HG02870 (cell line): ENCODE measurements around the gene NUDT4.
A peak's percentile ranks its signal among the peaks of the same experiment; 100 is the strongest.
"Not testable (repeated sequence)": the region's sequence is repeated elsewhere in the genome, so short reads cannot be mapped to it uniquely, and the experiment has no call there.

ENCODE experiments used
- ATAC-seq: cut with Tn5 transposase; IDR thresholded peaks from one replicate; pipeline ENCODE4 v1.9.1; 2021; ENCODE audit warnings: mild to moderate bottlenecking, moderate library complexity; ENCODE audit not compliant: unreplicated experiment

NUDT4 gene

GRCh38 chr12:93393425-93393824, 15.7 kb downstream of the NUDT4 start:
- no peak for ATAC-seq

GRCh38 chr12:93397412-93397811, 19.7 kb downstream of the NUDT4 start:
- ATAC-seq: no peak

GRCh38 chr12:93399183-93399863, 21.6 kb downstream of the NUDT4 start:
- peak; percentile 90 for ATAC-seq

- ATAC-seq: no peak
These were observed 24.9 kb downstream of the NUDT4 start for GRCh38 chr12:93402333-93403311.

- no peak for ATAC-seq
These were observed 26.5 kb downstream of the NUDT4 start for GRCh38 chr12:93403988-93404803.

GRCh38 chr12:93404961-93405849, 27.5 kb downstream of the NUDT4 start:
- no peak for ATAC-seq

- ATAC-seq: no peak
These were observed 29.6 kb downstream of the NUDT4 start for GRCh38 chr12:93407054-93407962.

- no peak for ATAC-seq
These were observed 30.2 kb downstream of the NUDT4 start for GRCh38 chr12:93407963-93408283.

- no peak for ATAC-seq
These were observed 31.1 kb downstream of the NUDT4 start for GRCh38 chr12:93408813-93409212.

- not testable (repeated sequence) for ATAC-seq
These were observed 31.8 kb downstream of the NUDT4 start for GRCh38 chr12:93409343-93410187.

GRCh38 chr12:93411060-93411459, 33.3 kb downstream of the NUDT4 start:
- ATAC-seq: not testable (repeated sequence)

GRCh38 chr12:93412396-93412795, 34.7 kb downstream of the NUDT4 start:
- ATAC-seq: not testable (repeated sequence)

- ATAC-seq: no peak
These were observed 35.3 kb downstream of the NUDT4 start for GRCh38 chr12:93413064-93413463.

- no peak for ATAC-seq
These were observed 38.2 kb downstream of the NUDT4 start for GRCh38 chr12:93415723-93416464.

- ATAC-seq: no peak
These were observed 40.3 kb downstream of the NUDT4 start for GRCh38 chr12:93417967-93418480.

- ATAC-seq: no peak
These were observed 41.8 kb downstream of the NUDT4 start for GRCh38 chr12:93419388-93420034.

- ATAC-seq: no peak
These were observed 44.3 kb downstream of the NUDT4 start for GRCh38 chr12:93422050-93422449.
